Activated CD4-positive, alpha-beta T cell treated with anti-CD3 and anti-CD28 coated beads, Interleukin-10, Interleukin-2, amounts not matched to agents 100 ng/mL and 50 ng/mL, durations not matched to agents 16 hours and 8 hours (primary cell): ENCODE results near the gene NIBAN1.

Experiments used
- DNase-seq: peaks from one replicate; pipeline ENCODE4 v3.0.0-alpha.2; 2020

NIBAN1 gene

DNA sequence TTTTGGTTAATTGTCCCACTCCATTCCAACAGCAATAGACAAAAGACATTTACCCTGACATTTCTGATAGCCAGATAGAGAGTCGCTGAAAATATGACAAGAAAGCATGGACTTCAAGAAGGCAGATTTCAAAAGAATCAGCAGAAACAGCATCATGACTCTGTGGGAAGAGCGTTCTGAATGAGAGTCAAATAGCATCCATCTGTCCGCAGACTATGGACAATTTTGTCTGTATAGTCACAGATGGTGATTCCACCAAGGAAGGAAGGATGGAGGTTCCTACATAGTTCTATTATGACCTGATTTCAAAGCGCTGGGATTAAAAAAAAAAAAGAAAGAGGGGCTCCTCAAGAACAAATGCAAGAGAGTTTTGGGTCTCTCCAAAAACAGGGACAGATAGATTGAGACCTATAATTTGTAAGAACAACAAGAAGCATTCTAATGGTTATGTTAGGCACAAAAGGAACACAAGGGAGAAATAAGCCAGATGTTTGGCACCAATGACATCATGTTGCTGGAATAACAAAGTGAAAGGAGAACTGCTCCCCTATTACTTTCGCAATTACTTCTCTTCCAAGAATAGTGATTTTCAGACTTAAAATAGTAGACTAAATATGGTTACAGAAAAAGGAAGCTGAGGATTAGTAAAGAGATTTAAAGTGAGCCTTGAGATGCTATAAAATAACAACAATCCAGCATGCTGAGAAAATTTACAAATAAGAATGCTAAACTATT is 28.5 kb downstream of the NIBAN1 start:
- peak; percentile 20 for DNase-seq

DNA sequence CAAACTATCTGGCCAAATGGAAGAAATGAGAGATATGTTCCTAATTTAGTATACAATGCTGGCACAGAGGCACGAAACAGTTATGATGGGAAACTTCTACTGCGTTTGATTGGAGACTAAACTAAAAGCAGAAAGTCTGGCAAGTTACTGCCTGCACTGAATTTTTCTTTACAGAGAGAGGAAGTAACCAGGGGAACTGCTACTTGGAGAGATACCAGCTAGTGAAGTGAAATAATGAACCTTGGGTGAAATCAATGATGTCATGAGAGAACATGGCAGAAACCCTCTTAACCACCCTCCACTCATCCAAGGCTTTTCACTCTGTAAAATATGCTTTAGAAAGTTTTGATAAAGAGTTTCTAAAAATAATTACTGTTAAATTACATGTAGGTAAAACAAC is 29.3 kb downstream of the NIBAN1 start:
- DNase-seq = no peak

DNA sequence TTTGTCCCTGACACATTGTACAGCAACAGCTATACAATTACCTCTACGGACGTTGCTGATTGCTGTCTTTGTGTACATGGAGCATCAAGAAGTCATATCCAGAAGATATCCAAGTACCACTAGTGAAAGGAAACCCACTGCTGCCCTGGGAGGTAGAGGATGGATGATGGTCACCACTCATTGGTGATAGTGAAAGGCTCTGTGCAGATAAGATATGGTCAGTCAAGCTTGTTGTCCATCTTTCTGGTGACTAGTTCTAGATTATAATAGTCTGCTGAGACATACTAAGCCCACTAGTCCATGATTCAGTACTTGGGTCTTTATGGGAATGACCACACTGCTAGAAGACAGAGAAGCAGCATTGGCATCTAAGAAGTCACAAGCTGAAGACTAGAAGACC is 30.3 kb downstream of the NIBAN1 start:
- DNase-seq = no peak

DNA sequence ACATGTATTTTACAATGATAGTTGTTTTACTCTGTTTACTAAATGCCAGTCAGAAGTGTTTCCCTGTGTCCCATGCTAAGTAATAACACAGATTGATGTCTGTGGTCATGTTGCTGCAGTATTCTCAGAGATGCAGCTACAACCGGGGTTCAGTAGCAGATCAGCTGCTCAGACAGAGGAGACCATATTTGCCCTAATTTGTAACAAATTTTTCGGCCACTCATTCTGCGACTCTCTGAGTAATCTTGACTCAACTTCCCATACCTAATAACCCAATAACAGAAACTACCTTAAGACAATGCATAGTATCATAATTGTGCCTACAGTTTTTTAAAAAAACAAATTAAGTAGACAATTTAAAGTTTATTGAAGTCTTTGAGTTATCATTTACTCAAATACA is 32.6 kb downstream of the NIBAN1 start:
- DNase-seq = peak; percentile 78

DNA sequence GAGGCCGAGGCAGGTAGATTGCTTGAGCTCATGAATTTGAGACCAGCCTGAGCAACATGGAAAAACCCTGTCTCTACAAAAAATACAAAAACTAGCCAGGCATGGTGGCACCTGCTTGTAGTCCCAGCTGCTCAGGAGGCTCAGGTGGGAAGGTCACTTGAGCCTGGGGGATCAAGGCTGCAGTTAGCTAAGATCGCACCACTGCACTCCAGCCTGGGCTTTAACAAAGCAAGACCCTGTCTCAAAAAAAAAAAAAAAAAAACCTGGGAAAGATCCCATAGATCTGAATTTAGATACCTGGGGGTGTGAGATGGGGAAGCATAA is 32.9 kb downstream of the NIBAN1 start:
- no peak for DNase-seq

DNA sequence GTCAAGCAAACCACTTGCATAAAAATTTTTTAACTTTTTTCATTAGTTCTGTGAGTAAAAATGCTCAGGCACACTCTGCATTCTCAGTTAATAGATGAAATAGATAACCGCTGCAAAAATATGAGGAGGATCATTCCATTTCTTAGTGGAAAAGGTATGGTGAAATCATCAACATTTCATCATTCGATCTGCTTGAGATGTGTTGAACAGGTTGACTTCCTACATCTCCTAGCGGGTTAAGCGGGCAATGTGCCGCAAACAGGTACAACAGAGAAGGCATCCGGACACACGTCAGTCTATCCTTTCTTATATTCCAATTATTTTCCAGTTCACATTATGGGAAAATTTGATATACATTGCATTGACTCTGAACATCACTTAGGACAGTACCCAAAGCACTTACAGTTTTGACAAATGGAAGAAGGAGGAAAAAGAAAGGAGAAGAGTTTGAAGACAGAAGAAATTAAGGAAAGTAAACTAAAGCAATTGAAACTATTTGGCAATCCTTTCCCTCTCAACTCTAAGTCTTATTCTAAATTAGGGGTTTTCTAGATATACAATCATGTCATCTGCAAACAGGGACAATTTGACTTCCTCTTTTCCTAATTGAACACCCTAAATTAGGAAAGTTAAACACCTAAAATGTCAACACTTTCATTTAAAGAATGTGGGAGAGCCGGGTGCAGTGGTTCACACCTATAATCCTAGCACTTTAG is 33.5 kb downstream of the NIBAN1 start:
- no peak for DNase-seq

DNA sequence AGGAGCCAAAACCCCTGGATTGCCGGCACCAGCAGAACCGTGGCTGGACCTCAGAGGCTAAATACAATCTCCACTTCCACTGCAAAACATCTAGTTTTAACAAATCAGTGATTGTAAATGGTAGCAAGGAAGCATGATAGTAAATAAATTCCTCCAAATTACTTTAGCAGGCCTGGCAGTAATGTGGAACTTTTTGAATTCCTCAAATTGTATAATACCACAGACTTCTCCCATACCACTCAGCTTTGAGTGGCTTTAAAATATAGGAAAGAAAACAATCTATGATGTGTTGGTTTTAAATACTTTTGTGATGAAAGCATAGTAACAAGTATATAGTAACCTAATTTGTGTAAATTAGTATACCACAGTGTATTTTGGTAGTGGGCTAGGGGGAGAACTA is 34.1 kb downstream of the NIBAN1 start:
- DNase-seq = no peak

DNA sequence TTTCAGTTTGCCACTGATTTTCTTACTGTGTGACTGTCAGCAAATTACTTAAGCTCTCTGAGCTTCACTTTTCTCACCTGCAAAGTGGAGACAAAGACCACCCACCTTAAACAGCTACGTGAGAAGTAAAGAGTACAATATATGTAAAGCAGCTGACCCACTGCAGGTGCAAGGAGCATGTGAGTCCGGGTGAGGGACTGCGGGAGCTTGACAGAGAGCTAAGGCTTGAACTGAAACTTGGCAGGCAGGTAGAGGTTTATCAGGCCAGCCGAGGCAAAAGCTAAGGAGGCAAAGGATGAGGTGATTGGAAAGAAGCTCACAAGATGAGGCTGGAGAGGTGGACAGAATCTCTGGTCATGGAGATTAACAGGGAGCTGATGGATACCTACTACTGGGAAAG is 36.6 kb downstream of the NIBAN1 start:
- no peak for DNase-seq

DNA sequence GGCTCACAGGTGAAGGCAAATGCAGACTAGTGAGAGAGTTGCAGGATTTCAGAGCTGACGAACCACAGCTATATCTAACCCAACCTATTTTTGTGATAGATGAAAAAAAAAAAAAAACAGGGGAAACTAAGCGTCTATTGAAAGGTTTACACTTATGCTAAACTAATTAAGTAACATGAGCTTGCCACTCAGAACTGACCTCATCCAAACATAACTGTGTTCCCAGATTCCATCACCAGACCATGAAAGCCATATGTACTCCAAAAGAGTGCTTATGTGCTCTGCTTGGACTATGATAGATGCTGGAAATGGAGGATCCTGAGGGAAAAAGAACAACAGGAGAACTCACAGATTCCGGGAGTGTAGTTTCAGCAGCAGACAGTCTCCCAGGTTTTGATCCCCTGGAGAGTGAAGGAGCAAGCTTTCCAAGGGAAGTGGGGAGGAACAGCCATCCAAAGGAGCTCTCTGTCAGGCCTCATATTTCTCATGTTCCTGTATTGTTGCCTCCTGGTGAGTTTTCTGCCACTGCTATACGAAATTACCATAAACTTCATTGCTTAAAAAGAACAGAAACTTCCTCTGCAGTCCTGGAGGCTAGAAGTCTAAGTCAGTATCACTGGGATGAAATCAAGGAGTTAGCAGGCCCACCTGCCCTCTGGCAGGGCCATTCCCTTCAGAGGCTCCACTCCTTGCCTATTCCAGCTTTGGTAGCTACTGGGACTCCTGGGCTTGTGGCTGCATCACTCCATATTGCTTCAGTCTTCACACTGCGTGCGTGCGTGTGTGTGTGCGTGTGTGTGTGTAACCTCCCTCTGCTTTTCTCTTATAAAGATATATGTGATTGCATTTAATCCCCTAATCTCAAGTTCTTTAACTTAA is 38.1 kb downstream of the NIBAN1 start:
- no peak for DNase-seq

DNA sequence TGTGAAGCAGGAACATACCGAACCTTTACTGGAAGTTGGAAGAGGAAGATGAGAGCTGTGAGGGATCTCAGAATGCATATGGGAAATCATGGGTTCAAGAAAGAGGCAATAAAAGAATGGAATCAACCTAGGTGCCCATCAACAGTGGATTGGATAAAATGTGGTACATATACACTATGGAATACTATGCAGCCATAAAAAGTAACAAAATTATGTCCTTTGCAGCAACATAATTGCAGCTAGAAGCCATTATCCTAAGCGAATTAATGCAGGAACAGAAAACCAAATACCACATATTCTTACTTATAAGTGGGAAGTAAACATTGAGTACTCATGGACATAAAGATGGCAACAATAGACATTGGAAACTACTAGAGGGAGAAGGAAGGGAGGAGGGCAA is 40.4 kb downstream of the NIBAN1 start:
- no peak for DNase-seq

DNA sequence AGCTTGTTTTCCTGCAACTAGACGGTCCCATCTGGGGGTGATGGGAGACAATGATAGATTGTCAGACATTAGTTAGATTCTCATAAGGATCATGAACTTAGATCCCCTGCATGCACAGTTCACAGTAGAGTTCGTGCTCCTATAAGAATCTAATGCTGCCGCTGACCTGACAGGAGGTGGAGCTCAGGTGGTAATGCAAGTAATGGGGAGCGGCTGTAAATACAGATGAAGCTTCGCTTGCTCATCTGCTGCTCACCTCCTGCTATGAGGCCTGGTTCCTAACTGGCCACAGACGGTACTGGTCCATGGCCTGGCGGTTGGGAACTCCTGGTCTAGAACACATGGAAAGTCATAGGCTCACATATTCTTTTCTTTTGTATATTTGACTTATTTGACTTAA is 42.0 kb downstream of the NIBAN1 start:
- no peak for DNase-seq

DNA sequence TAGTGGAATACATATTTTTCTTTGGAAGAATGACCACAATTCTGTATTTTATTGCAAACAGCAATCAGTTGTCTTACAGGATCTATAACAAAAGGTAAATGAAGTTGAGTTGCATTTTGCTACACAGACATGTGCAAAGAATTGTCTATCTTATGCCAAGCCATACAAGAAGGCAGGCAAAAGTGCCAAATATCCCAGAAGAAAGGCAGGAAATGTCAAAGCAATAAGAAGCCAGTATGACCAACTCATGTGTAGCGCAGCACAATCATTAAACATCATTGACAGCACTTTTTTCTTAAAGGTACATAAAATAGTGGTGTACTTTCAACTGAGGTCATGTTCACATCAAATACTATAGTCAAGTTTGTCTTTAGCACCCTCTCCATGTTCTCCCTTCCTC is 42.7 kb downstream of the NIBAN1 start:
- DNase-seq = no peak

DNA sequence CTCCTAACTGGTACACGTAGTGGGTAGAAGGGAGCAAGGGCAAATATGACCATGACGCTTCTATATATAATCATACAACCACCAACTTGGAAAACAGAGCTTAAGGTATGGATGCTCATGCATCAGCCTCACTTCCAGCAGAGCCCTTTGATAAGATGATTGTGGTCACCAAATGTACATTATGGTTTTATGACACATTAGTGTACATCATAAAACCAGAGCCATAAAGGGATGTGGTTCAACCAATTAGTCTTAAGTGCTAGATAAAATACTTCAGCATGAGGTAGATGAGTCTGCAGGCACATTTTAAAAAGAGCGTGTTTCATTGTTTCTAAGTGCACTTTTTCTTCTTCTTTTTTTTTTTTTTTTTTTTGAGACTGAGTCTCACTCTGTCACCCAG is 43.7 kb downstream of the NIBAN1 start:
- DNase-seq = peak; percentile 28

DNA sequence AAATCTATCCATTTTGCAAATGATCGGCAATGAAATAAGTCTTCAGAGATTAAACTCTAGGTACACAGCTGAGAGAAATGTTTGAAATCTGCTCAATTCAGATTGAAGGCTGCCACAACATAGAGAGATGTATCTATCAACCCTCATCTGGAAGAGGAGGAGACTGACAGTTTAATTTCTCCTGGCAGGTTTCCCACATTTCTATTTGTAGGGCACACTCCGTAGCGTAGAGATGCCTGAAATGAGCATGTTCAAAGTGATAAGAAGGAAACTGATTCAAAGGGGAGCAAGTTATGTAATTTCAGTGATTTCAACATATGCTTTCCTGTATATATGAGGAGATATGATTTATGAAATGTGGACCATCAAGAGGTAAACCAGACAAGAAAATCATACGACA is 44.1 kb downstream of the NIBAN1 start:
- no peak for DNase-seq

DNA sequence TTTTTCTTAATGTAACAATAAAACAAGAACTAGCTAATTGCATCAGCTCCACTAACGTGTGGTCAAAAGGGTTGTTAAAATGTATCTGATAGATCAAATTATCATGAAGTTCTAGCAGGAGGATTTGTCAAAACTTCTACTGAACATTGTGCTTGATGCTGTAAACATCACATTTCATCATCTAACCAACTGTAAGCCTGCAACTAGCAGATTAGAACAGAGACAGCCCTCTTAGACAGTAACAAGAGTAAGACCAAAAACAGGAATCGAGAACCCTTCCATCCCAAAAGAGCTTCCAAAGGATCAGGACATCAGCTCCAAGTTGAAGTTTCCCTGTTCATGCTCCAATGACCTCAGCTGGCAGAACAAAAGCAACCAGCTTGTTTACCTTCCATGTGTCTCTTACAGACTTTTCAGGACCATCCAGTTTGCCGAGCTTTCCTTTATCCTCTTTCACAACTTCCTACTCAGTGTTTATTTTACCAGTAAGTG is 44.6 kb downstream of the NIBAN1 start:
- DNase-seq = no peak

DNA sequence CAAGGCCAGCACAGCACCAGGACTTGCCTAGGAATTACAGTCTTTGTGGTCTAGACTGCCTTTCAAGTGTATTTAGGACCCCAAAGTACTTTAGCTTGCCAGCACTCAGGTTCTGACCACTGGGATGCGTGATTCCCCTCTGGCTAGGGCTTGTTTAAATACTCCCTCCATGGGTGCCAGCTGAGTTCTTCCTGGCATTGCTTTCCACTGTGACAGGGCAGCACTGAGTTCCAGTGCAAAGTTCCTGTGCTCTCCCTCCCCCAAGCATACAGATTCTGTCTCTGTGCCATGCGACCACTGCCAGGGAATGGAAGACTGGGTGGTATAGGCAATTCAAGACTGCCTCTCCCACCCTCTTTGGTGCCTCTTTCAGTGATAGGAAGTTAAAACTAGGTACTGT is 45.9 kb downstream of the NIBAN1 start:
- DNase-seq = no peak
